ENCODE measurements around the gene FAM110C.

DNA sequence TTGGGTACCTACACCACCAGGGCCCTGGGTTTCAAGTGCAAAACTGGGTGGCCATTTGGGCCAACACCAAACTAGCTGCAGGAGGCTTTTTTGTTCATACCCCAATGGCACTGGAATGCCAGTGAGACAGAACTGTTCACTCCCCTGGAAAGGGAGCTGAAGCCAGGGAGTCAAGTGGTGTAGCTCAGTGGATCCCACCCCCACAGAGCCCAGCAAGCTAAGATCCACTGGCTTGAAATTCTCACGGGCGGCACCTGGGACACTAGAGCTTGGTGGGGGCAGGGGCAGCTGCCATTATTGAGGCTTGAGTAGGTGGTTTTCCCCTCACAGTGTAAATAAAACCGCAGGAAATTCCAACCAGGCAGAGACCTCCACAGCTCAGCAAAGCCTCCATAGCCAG is 46.0 kb upstream of the FAM110C start:
- TF ChIP-seq EZH2 (optimal IDR thresholded peaks at IDR 0.05; ENCODE audit: low read depth, low read length) (no peak), EZH2phosphoT487 (IDR thresholded peaks at IDR 0.05; ENCODE audit: low read length) (no peak)
- TF ChIP-seq, protein P1, sequence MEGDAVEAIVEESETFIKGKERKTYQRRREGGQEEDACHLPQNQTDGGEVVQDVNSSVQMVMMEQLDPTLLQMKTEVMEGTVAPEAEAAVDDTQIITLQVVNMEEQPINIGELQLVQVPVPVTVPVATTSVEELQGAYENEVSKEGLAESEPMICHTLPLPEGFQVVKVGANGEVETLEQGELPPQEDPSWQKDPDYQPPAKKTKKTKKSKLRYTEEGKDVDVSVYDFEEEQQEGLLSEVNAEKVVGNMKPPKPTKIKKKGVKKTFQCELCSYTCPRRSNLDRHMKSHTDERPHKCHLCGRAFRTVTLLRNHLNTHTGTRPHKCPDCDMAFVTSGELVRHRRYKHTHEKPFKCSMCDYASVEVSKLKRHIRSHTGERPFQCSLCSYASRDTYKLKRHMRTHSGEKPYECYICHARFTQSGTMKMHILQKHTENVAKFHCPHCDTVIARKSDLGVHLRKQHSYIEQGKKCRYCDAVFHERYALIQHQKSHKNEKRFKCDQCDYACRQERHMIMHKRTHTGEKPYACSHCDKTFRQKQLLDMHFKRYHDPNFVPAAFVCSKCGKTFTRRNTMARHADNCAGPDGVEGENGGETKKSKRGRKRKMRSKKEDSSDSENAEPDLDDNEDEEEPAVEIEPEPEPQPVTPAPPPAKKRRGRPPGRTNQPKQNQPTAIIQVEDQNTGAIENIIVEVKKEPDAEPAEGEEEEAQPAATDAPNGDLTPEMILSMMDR (IDR thresholded peaks at IDR 0.05; ENCODE audit: low read length), result no peak

All from MM.1S (cell line).